ENCODE measurements around the gene ILRUN.

DNA sequence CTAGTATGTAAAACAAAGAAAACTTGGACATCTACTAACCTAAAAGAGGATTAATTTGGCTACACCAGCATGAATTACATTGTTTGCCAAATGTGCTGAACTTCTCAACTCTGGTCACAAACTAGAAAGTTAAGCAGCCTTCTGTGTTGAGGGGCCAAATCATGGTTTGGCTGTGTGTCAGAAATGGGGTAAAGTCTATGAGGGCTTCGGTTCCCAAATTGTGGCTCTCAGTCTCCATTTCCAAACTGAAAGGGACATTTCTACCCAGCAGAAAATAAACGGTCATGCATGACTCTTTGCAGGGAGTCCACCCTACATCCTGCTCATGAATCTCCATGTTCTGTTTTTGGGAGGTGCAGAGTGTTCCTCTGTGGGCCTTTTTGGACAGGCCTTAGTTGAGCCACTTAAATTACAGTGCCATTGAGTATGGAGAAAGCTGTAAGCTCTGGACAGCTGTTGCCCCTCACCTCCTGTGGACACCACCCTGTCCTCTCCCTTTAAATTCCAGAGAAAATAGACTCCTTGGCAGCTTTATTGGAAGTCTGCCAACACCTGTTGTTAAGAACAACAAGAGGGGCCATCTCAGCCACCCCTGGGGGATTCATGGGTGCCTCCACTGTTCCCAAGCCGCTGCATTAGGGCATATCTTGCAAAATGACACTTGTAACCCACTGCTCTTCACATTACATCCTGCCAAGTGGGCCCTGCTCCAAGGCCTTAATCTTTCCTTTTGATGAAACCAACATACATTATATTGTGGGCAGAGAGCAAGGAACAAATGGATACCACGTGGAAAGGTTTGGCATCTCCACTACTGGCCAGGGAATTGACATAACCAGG is 33.3 kb upstream of the ILRUN start:
- TF ChIP-seq, protein P1, sequence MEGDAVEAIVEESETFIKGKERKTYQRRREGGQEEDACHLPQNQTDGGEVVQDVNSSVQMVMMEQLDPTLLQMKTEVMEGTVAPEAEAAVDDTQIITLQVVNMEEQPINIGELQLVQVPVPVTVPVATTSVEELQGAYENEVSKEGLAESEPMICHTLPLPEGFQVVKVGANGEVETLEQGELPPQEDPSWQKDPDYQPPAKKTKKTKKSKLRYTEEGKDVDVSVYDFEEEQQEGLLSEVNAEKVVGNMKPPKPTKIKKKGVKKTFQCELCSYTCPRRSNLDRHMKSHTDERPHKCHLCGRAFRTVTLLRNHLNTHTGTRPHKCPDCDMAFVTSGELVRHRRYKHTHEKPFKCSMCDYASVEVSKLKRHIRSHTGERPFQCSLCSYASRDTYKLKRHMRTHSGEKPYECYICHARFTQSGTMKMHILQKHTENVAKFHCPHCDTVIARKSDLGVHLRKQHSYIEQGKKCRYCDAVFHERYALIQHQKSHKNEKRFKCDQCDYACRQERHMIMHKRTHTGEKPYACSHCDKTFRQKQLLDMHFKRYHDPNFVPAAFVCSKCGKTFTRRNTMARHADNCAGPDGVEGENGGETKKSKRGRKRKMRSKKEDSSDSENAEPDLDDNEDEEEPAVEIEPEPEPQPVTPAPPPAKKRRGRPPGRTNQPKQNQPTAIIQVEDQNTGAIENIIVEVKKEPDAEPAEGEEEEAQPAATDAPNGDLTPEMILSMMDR (optimal IDR thresholded peaks at IDR 0.05 in 1 of 3, IDR thresholded peaks at IDR 0.05 in 1 of 3, conservative IDR thresholded peaks at IDR 0.05 in 1 of 3; ENCODE audit: extremely low read depth in 1 of 3, insufficient read depth in 2 of 3, low read length in 3 of 3), result no peak
- TF ChIP-seq EZH2 (IDR thresholded peaks at IDR 0.05; ENCODE audit: low read length), result no peak
